Stimulated activated CD8-positive, alpha-beta memory T cell treated with anti-CD3 and anti-CD28 coated beads, Interleukin-2, amount 100 ng/mL, for 1 hour (primary cell): Measurements from ENCODE around the gene POLD1.
A peak's percentile ranks its signal among the peaks of the same experiment; 100 is the strongest.
"Not testable (repeated sequence)": the region's sequence is repeated elsewhere in the genome, so short reads cannot be mapped to it uniquely, and the experiment has no call there.

Experiments used
- DNase-seq, 2 donors: peaks; one replicate each; pipeline ENCODE4 v3.0.0-alpha.2; 2020; ENCODE audit warnings: low read depth in 2 of 2

The POLD1 gene

DNA sequence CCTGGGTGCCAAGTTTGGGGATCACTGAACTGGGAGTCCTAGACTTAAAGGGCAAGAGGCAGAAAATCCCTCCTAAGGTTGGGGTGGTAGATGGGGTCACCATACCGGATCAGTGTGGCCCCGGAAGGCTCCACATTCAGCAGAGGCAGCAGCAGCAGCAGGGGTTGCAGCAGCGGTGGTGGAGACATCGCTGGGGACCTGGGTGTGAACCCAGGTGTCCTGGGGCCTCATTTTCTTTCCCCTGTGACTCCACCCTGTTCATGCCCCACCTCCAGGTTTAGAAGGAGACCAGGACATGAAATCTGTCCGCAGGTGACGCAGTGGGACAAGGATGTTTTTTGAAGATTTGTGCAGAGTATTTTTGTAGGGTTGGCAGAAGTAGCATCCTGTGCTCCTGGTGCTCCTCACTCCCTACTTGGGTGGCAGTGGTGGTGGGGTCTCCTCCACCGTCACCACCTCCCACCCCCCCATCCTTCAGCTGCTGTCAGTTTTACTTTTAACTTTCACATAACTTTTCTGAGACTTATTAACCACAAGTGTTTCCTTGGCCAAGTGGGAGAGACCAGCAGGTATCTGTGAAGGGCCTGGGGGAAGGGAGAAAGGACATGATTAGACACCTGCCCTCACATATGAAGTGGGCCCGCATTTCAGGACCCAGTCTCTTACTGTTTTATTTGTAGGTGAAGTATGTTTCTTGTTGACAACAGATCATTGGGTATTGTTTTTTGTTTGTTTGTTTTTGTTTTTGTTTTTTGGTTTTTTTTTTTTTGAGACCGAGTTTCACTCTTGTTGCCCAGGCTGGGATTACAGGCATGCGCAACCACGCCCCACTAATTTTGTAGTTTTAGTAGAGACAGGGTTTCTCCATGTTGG is 18.5 kb upstream of the POLD1 start, which contains the start of gene NAPSA:
Gene NAPSA, minus strand, starts transcription at position 206 of the 873 bp plus-strand sequence. Its CDS starts 18 bp downstream, at position 188.
- no peak for DNase-seq

DNA sequence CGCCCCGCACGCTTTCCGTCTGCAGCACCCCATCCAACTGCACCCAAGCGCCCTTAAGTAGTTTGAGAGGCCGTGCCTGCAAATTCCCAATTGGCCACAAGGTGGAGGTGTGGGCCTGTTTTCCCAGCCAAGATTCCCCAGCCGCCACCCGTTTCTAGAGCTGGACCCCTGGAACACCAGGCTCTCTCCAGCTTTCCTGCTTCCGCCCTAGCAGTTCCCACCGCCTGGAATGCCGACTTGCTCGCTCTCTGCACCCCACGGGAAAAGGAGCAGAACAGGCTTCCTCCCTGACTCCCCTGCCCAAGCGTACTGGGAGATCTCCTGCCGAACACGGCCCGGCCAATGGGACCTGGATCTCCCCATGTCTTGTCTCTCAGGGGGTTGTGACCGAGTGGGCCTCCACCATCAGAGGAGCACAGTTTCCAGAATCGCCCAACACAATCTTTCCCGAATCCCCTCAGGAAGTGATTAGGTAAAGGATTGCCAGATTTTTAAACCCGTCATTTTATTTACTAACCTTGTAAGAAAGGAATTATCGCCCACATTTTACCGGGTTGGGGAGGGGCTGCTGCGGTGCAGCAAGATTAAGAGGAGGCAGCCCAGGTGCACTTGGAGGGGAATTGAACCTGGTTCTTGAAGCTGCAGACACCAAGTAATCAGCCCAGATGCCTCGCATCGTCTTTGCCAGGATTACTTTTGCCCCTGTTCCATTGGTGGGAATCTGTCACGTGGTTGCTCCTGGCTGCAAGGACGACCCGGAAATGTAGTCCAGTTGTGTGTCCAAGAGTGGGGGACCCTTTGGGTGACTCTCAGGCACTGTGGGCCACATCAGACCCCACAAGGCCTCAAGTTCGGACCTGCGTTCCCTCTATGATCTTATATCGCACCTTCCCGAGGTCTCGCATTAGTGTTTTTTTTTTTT is 15.2 kb upstream of the POLD1 start:
- DNase-seq, result peak; percentile 50 to 59

DNA sequence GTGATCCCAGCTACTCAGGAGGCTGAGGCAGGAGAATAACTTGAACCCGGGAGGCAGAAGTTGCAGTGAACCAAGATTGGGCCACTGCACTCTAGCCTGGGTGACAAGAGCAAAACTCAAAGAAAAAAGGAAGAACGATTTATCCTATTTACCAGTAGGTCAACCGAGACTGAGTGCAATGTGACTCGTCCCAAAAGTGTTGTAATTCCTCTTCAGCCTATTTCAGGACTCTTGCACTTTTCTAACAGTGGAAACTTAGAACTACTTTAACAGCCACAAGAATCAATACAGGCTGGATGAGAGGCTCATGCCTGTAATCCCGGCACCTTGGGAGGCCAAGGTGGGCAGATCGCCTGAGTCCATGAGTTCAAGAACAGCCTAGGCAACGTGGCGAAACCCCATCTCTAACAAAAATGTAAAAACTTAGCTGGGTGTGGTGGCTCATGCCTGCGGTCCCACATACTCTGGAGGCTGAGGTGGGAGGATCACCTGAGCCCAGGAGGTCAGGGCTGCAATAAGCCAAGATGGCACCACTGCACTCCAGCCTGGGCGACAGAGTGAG is 12.2 kb upstream of the POLD1 start:
- no peak for DNase-seq

DNA sequence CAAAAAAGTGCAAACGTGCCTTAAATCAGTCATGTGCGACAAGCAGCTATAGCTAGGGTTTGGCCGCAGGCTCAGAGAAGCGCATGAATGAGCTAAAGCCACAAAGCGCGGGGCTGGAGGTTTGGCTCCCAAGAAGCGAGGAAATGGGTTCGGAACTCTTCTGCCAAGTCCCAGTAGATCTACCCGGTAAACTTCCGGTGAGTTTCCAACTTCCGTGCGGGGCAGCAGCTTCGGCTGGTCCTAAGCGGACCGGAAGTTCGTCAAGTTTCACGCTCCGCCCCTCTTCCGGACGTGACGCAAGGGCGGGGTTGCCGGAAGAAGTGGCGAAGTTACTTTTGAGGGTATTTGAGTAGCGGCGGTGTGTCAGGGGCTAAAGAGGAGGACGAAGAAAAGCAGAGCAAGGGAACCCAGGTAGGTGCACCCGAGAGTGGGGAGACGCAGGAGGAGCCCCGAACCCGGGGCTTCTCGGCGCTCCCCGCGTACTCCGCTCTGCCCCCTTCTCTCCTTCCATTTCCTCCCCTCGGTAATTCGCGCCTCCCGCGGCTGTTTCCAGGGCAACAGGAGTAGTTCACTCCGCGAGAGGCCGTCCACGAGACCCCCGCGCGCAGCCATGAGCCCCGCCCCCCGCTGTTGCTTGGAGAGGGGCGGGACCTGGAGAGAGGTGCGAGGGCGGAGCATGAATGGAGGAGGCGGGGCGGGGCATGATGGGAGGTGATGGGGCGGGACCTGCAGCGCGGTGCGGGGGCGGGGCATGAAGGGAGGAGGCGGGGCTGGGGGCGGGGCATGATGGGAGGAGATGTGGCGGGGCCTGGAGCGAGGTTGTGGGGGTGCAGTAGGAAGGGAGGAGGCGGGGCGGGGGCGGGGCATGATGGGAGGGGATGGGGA is 7.7 kb upstream of the POLD1 start, which contains the start of gene NR1H2:
Gene NR1H2, plus strand, starts transcription at position 292 of the 885 bp plus-strand sequence. CDS start 1,149 bp downstream, outside the sequence.
- DNase-seq, result peak; percentile 88 to 90

DNA sequence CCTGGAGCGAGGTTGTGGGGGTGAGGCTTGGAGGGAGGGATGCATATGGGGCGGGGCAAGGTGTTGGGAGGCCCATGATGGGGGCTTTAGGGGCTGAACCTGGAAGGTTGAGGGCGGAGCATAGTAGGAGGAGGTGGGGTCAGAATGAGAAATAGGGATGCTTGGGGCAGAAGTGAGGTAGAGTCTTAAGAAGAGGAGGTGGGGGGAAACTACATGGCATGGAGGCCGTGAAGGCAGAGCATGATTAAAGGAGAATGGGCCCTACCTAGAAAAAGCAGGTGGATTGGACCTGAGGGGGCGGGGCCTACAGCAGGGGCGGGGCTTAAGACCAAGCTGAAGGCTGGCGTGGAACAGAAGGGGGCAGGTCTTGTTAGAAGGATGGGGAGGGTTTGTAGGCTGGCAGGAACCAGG is 7.1 kb upstream of the POLD1 start:
- peak in 1 of 2 donors; percentile 26 for DNase-seq

DNA sequence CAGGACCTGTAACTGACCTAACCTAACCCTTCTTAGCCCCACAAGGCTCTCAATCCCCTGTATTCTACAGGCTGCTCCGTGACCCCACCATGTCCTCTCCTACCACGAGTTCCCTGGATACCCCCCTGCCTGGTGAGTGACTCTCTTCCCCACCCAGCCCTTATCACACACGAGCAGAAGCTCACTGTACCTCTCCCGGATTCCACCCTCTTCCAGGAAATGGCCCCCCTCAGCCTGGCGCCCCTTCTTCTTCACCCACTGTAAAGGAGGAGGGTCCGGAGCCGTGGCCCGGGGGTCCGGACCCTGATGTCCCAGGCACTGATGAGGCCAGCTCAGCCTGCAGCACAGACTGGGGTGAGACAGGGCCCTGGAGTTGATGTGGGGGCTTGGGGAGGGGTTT is 6.6 kb upstream of the POLD1 start:
- no peak for DNase-seq

DNA sequence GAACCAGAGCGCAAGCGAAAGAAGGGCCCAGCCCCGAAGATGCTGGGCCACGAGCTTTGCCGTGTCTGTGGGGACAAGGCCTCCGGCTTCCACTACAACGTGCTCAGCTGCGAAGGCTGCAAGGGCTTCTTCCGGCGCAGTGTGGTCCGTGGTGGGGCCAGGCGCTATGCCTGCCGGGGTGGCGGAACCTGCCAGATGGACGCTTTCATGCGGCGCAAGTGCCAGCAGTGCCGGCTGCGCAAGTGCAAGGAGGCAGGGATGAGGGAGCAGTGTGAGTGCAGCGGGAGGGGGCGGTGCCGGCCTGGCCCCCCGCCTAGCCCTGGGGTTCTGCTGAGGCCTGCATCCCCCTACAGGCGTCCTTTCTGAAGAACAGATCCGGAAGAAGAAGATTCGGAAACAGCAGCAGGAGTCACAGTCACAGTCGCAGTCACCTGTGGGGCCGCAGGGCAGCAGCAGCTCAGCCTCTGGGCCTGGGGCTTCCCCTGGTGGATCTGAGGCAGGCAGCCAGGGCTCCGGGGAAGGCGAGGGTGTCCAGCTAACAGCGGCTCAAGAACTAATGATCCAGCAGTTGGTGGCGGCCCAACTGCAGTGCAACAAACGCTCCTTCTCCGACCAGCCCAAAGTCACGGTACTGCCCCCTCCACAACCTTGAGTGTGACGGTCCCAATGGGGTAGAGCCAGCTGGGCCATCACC is 5.8 kb upstream of the POLD1 start:
- DNase-seq, result no peak

DNA sequence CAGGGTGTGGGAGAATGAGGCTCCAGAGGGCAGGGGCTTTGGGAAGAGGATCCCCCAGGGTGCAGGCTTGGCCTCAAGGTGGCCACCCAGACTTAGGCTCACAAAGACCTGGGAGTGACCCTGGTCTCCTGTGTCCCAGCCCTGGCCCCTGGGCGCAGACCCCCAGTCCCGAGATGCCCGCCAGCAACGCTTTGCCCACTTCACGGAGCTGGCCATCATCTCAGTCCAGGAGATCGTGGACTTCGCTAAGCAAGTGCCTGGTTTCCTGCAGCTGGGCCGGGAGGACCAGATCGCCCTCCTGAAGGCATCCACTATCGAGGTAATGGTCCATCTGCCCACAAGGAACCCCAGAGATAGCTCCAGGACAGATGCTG is 5.3 kb upstream of the POLD1 start:
- no peak for DNase-seq

DNA sequence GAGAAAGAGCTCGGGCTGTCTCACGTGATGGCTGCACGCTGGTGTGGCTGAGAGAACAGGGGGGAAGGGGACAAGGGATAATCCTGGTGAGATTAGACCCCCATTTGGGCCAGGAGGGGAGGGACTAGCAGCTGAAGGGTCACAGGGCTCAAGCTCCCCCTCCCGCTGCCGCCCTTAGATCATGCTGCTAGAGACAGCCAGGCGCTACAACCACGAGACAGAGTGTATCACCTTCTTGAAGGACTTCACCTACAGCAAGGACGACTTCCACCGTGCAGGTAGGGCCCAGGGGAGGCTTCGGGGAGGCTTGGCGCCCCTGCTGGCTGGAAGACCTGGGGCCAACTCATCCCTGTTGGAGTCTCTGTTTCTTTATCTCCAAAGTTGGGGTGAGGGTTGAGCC is 4.5 kb upstream of the POLD1 start:
- DNase-seq, result no peak

DNA sequence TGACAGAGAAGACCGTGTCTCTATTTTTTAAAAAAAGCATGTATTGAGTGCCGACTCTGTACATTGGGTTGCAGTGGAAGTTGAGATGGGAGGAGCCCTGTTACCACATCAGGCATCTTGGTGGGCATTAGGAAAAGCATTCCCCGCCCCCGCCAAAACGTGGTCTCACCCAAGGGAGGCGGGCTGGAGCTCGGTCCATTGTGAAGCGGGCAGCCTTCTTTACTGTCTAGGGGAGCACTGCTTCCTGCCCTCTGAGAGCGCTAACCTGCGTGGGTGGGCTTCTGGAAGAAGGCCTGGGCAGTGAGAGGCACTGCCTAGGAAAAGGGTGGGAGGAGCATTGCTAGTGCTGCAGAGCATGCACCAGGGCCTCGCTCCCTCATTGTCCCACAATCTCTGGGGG is 4.0 kb upstream of the POLD1 start:
- no peak for DNase-seq

DNA sequence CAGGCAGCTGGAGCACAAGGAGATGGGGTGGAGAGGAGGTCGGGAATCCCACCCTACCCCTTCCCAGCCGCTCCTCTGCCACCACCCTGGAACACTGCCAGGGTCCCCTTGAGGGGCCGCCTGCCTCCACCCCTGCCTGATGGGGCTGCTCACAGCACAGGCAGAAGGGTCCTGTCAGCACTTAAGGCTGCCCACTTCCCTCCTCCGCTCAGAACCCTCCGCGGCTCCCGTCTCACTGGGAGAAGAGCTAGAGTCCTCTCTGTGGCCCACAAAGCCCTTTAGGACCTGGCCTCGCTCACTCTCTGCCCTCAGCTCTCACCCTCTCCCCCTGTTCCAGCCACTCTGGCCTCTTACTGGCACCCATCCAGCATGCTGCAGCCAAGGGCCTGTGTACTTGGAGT is 3.4 kb upstream of the POLD1 start:
- DNase-seq, result no peak

DNA sequence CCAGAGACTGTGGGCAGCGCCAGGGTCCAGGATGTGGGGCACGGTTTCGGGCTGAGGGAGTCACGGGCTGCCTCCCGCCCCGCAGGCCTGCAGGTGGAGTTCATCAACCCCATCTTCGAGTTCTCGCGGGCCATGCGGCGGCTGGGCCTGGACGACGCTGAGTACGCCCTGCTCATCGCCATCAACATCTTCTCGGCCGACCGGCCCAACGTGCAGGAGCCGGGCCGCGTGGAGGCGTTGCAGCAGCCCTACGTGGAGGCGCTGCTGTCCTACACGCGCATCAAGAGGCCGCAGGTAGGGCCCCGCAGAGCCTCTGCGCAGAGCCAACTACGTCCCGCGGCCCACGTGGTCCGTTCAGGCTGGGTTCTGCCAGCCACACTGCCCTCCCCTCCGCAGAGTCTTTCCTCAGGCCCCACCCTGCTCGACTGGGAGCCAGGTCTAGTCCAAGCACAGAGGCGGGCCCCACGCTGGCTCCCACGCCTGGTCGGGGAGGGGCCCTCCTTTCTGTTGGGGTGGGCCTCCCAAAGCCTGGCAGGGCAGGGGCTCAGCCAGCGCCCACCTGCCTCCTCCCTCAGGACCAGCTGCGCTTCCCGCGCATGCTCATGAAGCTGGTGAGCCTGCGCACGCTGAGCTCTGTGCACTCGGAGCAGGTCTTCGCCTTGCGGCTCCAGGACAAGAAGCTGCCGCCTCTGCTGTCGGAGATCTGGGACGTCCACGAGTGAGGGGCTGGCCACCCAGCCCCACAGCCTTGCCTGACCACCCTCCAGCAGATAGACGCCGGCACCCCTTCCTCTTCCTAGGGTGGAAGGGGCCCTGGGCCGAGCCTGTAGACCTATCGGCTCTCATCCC is 2.0 kb upstream of the POLD1 start:
- no peak for DNase-seq

DNA sequence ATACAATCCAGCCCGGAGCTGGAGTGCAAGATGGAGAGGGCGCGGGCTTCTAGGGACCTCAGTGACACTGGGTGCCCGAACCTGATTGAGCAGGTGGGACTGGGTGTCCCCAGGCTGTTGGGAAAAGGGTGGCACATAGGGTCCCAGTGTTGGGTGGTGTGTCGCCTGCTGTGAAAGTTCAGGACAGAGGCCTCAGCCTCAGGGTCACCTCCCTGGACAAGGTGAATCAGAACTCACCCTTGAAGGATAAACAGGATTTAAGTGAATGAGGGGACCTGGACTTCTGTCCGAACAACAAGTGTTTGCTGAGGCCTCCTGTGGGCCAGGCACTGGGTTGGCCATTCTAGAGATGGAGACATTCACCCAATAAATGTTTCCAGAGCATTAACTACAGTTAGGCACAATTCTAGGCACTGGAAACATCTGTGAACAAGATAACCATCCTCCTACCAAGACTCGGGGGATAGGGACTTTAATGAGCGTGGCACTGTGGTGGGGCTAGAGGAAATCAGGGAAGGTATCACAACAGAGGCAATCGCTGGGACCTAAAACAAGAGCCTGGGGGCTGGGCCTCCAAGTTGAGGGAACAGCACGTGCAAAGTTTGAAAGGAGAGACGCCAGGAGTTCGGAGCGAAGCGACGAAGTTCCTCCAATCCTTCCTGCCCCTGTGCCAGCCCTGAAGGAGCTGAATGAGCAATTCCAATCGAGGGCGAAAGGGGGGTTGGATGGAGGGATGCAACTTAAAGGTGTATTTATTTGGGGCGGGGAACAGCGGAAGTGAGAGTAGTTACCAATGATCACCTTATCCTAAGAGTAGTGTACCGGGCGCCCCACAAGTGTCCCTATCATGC is 921 bp upstream of the POLD1 start:
- no peak for DNase-seq

DNA sequence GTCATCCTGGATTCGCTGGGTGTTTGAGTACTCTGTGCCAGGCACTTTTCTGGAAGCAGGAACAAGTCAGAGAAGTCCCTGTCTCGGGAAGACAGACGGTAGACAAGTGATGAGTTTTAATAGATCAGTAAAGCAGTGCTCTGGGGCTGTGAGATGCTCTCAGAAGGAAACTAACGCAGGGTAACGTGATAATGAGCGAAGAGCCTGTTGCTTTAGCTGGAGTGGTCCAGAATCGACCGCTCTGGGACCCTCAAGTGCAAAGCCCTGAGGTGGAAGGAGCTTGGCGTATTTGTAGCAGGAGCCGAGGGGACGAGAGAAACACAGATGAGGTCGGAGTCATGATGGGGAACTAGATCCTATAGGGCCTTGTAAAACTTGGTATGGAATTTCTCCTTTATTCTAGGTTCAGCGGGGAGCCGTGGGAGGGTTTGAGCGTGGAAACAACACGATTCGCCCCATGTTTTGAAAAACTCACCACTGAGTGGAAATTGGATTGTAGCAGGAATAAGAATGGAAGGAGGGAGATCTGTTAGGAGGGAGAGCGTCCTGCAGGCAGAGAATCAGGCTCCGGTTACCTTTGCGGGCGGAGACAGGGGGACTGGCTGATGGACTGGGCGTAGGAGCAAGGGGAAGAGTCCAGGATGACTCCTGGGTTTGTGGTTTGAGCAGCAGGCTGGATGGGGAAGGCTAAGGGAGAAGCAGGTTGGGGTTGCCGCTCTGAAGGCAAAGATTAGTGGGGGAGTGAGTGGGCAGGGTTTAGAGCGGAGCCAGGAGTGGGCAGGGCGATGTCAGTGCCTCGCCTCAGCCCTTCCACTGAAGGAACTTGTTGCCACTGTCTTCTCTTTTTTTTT is 763 bp downstream of the POLD1 start:
- no peak for DNase-seq

DNA sequence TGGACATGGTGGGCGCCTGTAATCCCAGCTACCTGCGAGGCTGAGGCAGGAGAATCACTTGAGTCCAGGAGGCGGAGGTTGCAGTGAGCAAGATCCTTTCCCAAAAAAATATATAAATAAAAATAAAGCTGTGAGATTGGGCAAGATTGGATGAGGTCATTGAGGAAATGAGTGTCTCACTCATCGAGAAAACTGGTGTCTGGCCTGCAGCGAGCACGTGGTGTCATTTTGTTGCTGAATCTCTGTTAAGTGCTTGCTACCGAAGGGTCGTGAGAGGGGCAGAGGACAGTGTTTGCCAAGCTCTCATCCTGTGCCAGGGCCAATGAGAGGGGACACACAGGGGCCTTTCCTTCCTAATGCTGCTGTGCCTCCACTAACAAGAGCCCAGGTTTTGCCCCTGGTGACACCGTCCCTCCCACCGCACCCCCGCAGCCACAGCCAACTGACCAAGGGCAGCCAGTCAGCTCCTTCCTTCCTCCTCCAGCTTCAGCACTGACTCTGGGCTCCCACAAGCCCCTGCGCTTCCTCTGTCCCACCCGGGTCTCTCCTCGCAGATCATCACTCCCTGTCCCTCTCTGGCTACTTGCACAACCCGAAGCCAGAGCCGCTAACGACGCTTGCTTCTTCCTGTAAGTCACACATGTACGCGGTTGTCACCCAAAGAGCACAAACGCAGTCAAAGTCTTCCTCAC is 3.2 kb downstream of the POLD1 start:
- DNase-seq, result no peak

DNA sequence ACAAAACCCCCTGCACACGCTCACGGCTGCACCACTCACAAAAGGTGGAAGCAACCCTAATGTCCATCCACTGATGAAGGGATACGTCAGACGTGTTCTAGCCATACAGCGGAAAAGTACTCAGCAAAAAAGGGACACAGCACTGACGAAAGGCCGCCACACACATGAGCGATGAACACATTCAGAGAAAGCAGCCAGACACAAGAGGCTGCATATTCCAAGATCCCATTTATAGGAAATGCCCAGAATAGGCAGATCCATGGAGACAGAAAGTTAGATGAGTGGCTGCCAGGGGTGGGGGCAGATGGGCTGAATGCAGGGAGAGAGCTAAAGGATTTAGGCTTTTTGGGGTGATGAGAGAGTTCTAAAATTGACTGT is 3.7 kb downstream of the POLD1 start:
- no peak for DNase-seq

DNA sequence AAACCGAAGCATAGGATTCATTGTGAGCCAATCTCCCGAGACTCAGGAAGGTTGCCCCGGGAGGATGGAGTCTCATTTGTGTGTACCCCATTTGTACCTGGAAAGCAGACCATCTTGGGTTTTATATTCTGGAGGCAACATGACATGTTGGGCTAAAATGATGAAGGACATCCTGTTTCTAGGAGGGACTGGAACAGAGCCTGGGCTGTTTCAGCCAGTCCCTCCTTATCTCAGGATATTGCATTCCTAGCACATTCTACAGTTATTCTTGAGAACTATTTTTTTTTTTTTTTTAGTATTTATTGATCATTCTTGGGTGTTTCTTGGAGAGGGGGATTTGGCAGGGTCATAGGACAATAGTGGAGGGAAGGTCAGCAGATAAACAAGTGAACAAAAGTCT is 6.1 kb downstream of the POLD1 start:
- DNase-seq, result not testable (repeated sequence)
